BJ (cell line): Measurements from ENCODE around the gene C1QTNF6. TPM values are rescaled to one million over a fixed set of nuclear protein-coding genes. Genes with fewer than 3 reads are reported as not detected.

Experiments
- CTCF ChIA-PET: fragments of 350-600 bp; formaldehyde crosslinking; extraction: SDS; loops from one replicate; lab custom pipeline; 2021; ENCODE audit warnings: antibody characterized with exemption, inconsistent platforms; lab: Yijun Ruan, JAX
- POLR2A ChIA-PET: fragments of 300-600 bp; sonication (Branson Sonifier 250); formaldehyde crosslinking; extraction: SDS; loops from one replicate; lab custom pipeline; 2021; ENCODE audit warnings: antibody characterized with exemption; lab: Charles Lee
- DNase-seq: peaks from one replicate; pipeline ENCODE4 v3.0.0-alpha.2; 2011; ENCODE audit warnings: low read depth
- H3K27me3 ChIP-seq: 2 replicates; pipeline ENCODE4 v1.6.0; 2011; ENCODE audit warnings: low read length; ENCODE audit not compliant: control insufficient read depth, insufficient read depth
- H3K36me3 ChIP-seq: 2 replicates; pipeline ENCODE4 v1.5.1; 2011; ENCODE audit warnings: low read length; ENCODE audit not compliant: control insufficient read depth, insufficient read depth
- H3K4me3 ChIP-seq: 2 replicates; pipeline ENCODE4 v1.5.1; 2011; ENCODE audit warnings: low read depth, mild to moderate bottlenecking, control low read depth, low read length
- CTCF ChIP-seq: IDR thresholded peaks from 2 replicates; pipeline ENCODE4 v1.5.1; 2011; ENCODE audit warnings: low read depth, mild to moderate bottlenecking, control low read depth, inconsistent platforms, low read length, moderate library complexity; ENCODE audit not compliant: insufficient read depth
- polyA plus RNA-seq: library from polyadenylated mRNA; depleted of rRNA; stranded (reverse); fragments of >200 nt; gene quantifications from 2 replicates; pipeline ENCODE4 v1.2.3, GENCODE V29; 2011

C1QTNF6 gene
- polyA plus RNA-seq, 1 experiment = 19.3 TPM

- no peak for DNase-seq
- H3K4me3 ChIP-seq = no peak overlapping the region
- peaks cover 8% of the 10 kb centered on the region for H3K27me3 ChIP-seq
- ChIA-PET POLR2A (no interaction called here), CTCF (no interaction called here)
- no peaks in the 10 kb centered on the region for H3K36me3 ChIP-seq
- TF ChIP-seq CTCF = no peak
These were observed 33.6 kb upstream of the C1QTNF6 start for GRCh38 chr22:37221424-37222333.

- Histone ChIP-seq H3K4me3 (no peak overlapping the region), H3K36me3 (no peaks in the 10 kb centered on the region), H3K27me3 (peaks cover 8% of the 10 kb centered on the region)
- CTCF ChIA-PET = no interaction called here
- POLR2A ChIA-PET = no interaction called here
- no peak for DNase-seq
- no peak for TF ChIP-seq CTCF
These were observed 32.5 kb upstream of the C1QTNF6 start for GRCh38 chr22:37220543-37220981.

- CTCF ChIA-PET = interaction anchor here (0.7 to 5.5 kb wide), 2 partner anchors 13 to 20 kb away, joined by 3 to 25 read pairs; no protein-coding TSS in a partner anchor
- no peak for TF ChIP-seq CTCF
- POLR2A ChIA-PET = no interaction called here
- H3K36me3 ChIP-seq = no peaks in the 10 kb centered on the region
- peaks cover 8% of the 10 kb centered on the region for H3K27me3 ChIP-seq
- H3K4me3 ChIP-seq = no peak overlapping the region
- no peak for DNase-seq
These were observed 31.5 kb upstream of the C1QTNF6 start for GRCh38 chr22:37219533-37219932.

- ChIA-PET CTCF (interaction anchor here (5.5 kb wide), 1 partner anchor 20 kb away, joined by 25 read pairs; no protein-coding TSS in a partner anchor), POLR2A (no interaction called here)
- peaks cover 10% of the 10 kb centered on the region for H3K27me3 ChIP-seq
- no peak overlapping the region for H3K4me3 ChIP-seq
- TF ChIP-seq CTCF = no peak
- no peak for DNase-seq
- H3K36me3 ChIP-seq = no peaks in the 10 kb centered on the region
These were observed 30.8 kb upstream of the C1QTNF6 start for GRCh38 chr22:37218771-37219411.

GRCh38 chr22:37218399-37218770 lies 30.3 kb upstream of the C1QTNF6 start:
- Histone ChIP-seq H3K36me3 (no peaks in the 10 kb centered on the region), H3K27me3 (peaks cover 15% of the 10 kb centered on the region), H3K4me3 (no peak overlapping the region)
- no peak for DNase-seq
- CTCF ChIA-PET = interaction anchor here (5.5 kb wide), 1 partner anchor 19 kb away, joined by 25 read pairs; no protein-coding TSS in a partner anchor
- no peak for TF ChIP-seq CTCF
- POLR2A ChIA-PET = no interaction called here
